Measurements from ENCODE around the gene FNBP1L. TPM values are rescaled to one million over a fixed set of nuclear protein-coding genes. Genes with fewer than 3 reads are reported as not detected.
A peak's percentile ranks its signal among the peaks of the same experiment; 100 is the strongest.
"Not testable (repeated sequence)": the region's sequence is repeated elsewhere in the genome, so short reads cannot be mapped to it uniquely, and the experiment has no call there.

FNBP1L gene
- total RNA-seq, 1 donor from 2014 or later: 47.3 TPM

DNA sequence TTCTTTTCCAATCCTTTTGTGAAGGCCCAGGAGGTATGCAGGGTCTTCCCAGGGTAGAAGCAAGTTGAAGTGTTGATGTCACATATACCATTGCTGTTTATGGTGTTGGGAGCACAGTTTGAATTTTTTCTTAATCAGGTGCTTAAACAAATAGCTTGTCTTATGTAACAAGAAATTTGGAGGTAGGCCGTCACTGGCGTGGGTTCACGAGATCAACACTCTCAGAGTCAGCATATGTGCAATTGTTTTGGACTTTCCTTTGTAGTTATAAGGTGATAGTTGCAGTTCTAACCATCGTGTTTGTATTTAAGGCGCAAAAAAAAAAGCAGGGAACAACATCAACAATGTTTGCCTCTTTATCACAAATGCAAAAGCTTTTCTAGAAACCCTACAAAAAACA, 13.3 kb downstream of the FNBP1L start:
- TF ChIP-seq, protein P1, sequence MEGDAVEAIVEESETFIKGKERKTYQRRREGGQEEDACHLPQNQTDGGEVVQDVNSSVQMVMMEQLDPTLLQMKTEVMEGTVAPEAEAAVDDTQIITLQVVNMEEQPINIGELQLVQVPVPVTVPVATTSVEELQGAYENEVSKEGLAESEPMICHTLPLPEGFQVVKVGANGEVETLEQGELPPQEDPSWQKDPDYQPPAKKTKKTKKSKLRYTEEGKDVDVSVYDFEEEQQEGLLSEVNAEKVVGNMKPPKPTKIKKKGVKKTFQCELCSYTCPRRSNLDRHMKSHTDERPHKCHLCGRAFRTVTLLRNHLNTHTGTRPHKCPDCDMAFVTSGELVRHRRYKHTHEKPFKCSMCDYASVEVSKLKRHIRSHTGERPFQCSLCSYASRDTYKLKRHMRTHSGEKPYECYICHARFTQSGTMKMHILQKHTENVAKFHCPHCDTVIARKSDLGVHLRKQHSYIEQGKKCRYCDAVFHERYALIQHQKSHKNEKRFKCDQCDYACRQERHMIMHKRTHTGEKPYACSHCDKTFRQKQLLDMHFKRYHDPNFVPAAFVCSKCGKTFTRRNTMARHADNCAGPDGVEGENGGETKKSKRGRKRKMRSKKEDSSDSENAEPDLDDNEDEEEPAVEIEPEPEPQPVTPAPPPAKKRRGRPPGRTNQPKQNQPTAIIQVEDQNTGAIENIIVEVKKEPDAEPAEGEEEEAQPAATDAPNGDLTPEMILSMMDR (IDR thresholded peaks at IDR 0.05): no peak
- Mint-ChIP-seq H3K9me3 (ENCODE audit: low read depth) (peaks cover 3% of the 10 kb centered on the region), H3K4me1 (ENCODE audit: low read depth) (peaks cover 42% of the 10 kb centered on the region), H3K4me3 (ENCODE audit: unreplicated experiment) (no peak overlapping the region), H3K27me3 (ENCODE audit: low read depth) (no peaks in the 10 kb centered on the region), H3K27ac (ENCODE audit: unreplicated experiment) (no peak overlapping the region), H3K36me3 (ENCODE audit: low read depth) (peaks cover 6% of the 10 kb centered on the region)
- DNase-seq (ENCODE audit: low spot score): no peak

DNA sequence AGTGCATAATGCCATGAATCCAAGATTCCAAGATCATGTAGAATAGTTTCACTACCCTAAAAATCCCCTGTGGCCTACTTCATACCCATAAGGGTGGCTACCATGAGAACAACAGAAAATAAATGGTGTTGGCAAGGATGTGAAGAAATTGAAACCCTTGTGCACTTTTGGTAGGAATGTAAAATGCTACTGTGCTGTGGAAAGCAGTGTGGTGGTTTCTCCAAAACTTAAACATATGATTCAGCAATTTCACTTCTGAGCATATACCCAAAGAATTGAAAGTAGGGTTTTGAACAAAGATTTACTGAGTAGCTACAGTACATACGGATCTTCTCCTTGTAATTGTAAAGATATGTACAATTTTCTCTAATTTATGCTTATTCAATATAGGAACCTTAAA, 16.0 kb downstream of the FNBP1L start:
- Mint-ChIP-seq H3K4me1 (ENCODE audit: low read depth) (peaks cover 45% of the 10 kb centered on the region), H3K9me3 (ENCODE audit: low read depth) (peaks cover 12% of the 10 kb centered on the region), H3K27ac (ENCODE audit: unreplicated experiment) (peak overlapping the region; percentile 4), H3K36me3 (ENCODE audit: low read depth) (peaks cover 4% of the 10 kb centered on the region), H3K4me3 (ENCODE audit: unreplicated experiment) (no peak overlapping the region), H3K27me3 (ENCODE audit: low read depth) (no peaks in the 10 kb centered on the region)
- no peak for DNase-seq (ENCODE audit: low spot score)
- TF ChIP-seq, protein P1 (IDR thresholded peaks at IDR 0.05): no peak

DNA sequence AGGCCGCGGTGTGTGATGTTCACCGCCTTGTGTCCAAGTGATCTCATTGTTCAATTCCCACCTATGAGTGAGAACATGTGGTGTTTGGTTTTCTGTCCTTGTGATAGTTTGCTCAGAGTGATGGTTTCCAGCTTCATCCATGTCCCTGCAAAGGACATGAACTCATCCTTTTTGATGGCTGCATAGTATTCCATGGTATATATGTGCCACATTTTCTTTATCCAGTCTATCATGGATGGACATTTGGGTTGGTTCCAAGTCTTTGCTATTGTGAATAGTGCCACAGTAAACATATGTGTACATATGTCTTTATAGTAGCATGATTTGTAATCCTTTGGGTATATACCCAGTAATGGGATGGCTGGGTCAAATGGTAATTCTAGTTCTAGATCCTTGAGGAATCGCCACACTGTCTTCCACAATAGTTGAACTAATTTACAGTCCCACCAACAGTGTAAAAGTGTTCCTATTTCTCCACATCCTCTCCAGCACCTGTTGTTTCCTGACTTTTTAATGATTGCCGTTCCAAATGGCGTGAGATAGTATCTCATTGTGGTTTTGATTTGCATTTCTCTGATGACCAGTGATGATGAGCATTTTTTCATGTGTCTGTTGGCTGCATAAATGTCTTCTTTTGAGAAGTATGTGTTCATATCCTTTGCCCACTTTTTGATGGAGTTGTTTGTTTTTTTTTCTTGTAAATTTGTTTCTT, 17.6 kb downstream of the FNBP1L start:
- not testable (repeated sequence) for H3K27me3 Mint-ChIP-seq (ENCODE audit: low read depth); DNase-seq (ENCODE audit: low spot score); H3K36me3 Mint-ChIP-seq (ENCODE audit: low read depth); H3K4me3 Mint-ChIP-seq (ENCODE audit: unreplicated experiment)
- Mint-ChIP-seq H3K9me3 (ENCODE audit: low read depth) (peaks cover 12% of the 10 kb centered on the region), H3K4me1 (ENCODE audit: low read depth) (peaks cover 52% of the 10 kb centered on the region), H3K27ac (ENCODE audit: unreplicated experiment) (peak overlapping the region; percentile 54)

DNA sequence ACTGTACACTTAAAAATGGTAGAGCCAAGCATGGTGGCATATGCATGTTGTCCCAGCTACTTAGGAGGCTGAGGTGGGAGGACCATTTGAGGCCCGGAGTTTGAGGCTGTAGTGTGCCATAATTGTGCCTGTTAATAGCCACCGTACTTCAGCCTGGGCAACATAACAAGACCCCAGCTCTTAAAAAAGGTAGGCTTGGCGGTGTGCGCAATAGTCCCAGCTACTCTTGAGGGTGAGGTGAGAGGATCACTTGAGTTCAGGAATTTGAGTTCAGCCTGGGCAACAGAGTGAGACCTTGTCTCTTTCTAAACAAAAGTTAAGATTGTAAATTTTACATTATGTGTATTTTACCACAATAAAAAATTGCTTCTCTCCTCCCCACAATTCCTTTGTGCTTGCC, 19.7 kb downstream of the FNBP1L start:
- H3K36me3 Mint-ChIP-seq (ENCODE audit: low read depth): peaks cover 4% of the 10 kb centered on the region
- H3K4me3 Mint-ChIP-seq (ENCODE audit: unreplicated experiment): no peak overlapping the region
- DNase-seq (ENCODE audit: low spot score): no peak
- H3K4me1 Mint-ChIP-seq (ENCODE audit: low read depth): peaks cover 51% of the 10 kb centered on the region
- H3K9me3 Mint-ChIP-seq (ENCODE audit: low read depth): peaks cover 12% of the 10 kb centered on the region
- H3K27me3 Mint-ChIP-seq (ENCODE audit: low read depth): no peaks in the 10 kb centered on the region
- TF ChIP-seq, protein P1 (IDR thresholded peaks at IDR 0.05): no peak
- H3K27ac Mint-ChIP-seq (ENCODE audit: unreplicated experiment): peak overlapping the region; percentile 36

DNA sequence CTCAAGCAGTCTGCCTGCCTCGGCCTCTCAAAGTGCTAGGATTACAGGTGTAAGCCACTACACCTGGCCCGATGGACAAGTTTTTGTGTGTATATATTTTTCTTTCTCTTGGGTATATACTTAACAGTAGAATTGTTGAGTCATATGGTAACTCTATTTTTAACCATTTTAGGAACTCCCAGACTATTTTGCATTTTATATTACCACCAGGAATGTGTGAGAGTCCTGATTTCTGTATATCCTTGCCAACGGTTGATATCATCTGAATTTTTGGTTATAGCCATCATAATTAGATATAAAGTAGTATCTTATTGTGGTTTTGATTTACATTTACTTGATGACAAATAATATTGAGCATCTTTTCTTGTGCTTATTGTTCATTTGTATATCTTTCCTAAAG, 20.7 kb downstream of the FNBP1L start:
- DNase-seq (ENCODE audit: low spot score): no peak
- H3K4me1 Mint-ChIP-seq (ENCODE audit: low read depth): peaks cover 52% of the 10 kb centered on the region
- peaks cover 12% of the 10 kb centered on the region for H3K9me3 Mint-ChIP-seq (ENCODE audit: low read depth)
- H3K27me3 Mint-ChIP-seq (ENCODE audit: low read depth): no peaks in the 10 kb centered on the region
- H3K4me3 Mint-ChIP-seq (ENCODE audit: unreplicated experiment): no peak overlapping the region
- TF ChIP-seq, protein P1 (IDR thresholded peaks at IDR 0.05): no peak
- no peak overlapping the region for H3K27ac Mint-ChIP-seq (ENCODE audit: unreplicated experiment)
- peaks cover 4% of the 10 kb centered on the region for H3K36me3 Mint-ChIP-seq (ENCODE audit: low read depth)

DNA sequence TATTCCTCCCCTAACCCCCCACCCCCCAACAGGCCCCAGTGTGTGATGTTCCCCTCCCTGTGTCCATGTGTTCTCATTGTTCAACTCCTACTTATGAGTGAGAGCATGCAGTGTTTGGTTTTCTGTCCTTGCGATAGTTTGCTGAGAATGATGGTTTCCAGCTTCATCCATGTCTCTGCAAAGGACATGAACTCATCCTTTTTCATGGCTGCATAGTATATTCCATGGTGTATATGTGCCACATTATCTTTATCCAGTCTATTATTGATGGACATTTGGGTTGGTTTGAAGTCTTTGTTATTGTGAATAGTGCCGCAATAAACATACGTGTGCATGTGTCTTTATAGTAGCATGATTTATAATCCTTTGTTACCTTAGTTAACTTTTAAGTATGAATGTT, 21.3 kb downstream of the FNBP1L start:
- not testable (repeated sequence) for H3K36me3 Mint-ChIP-seq (ENCODE audit: low read depth); H3K27me3 Mint-ChIP-seq (ENCODE audit: low read depth); DNase-seq (ENCODE audit: low spot score); H3K4me3 Mint-ChIP-seq (ENCODE audit: unreplicated experiment)
- H3K4me1 Mint-ChIP-seq (ENCODE audit: low read depth): peaks cover 54% of the 10 kb centered on the region
- H3K27ac Mint-ChIP-seq (ENCODE audit: unreplicated experiment): peak overlapping the region; percentile 59
- peaks cover 12% of the 10 kb centered on the region for H3K9me3 Mint-ChIP-seq (ENCODE audit: low read depth)
